HL-60/S4 treated with retinoic acid at 250 ng/mL for 4 days and 3 days (cell line): ENCODE results near the gene SPPL2B.
"Not testable (repeated sequence)": the region's sequence is repeated elsewhere in the genome, so short reads cannot be mapped to it uniquely, and the experiment has no call there.

Experiments used
- in situ Hi-C: fragments of 300-500 bp; cut with MboI; formaldehyde crosslinking; loops from 2 replicates; pipeline ENCODE4 v1.7.0; 2022; ENCODE audit warnings: low sequenced_read_pairs

The SPPL2B gene

GRCh38 chr19:2328401-2329148 is at the start of gene SPPL2B, which contains the start of gene LSM7:
Gene SPPL2B (plus strand): TSS chr19:2328684. CDS start chr19:2328710, 26 bp downstream.
Gene LSM7 (minus strand): TSS chr19:2328586. CDS start chr19:2328566, 20 bp downstream.
- in situ Hi-C loops: no loop called here

GRCh38 chr19:2280633-2281264 is 47.7 kb upstream of the SPPL2B start:
- in situ Hi-C loops: no loop called here

GRCh38 chr19:2281265-2282061 is 47.0 kb upstream of the SPPL2B start:
- in situ Hi-C loops: not testable (repeated sequence)

- in situ Hi-C loops: no loop called here
These were observed 46.2 kb upstream of the SPPL2B start, which contains the start of gene PEAK3 for GRCh38 chr19:2282062-2282861. Gene PEAK3 (minus strand): TSS chr19:2282175. CDS start chr19:2280931, 1,244 bp downstream.

GRCh38 chr19:2282862-2283237 is 45.6 kb upstream of the SPPL2B start:
- in situ Hi-C loops: no loop called here

- in situ Hi-C loops: no loop called here
These were observed 44.5 kb upstream of the SPPL2B start for GRCh38 chr19:2283835-2284507.

- in situ Hi-C loops: no loop called here
These were observed 41.9 kb upstream of the SPPL2B start for GRCh38 chr19:2286402-2287140.

GRCh38 chr19:2287585-2288337 is 40.7 kb upstream of the SPPL2B start:
- in situ Hi-C loops: no loop called here

- in situ Hi-C loops: no loop called here
These were observed 40.1 kb upstream of the SPPL2B start for GRCh38 chr19:2288338-2288817.

GRCh38 chr19:2288818-2289713 is 39.4 kb upstream of the SPPL2B start:
- in situ Hi-C loops: no loop called here

- in situ Hi-C loops: no loop called here
These were observed 38.6 kb upstream of the SPPL2B start for GRCh38 chr19:2289714-2290435.

- in situ Hi-C loops: no loop called here
These were observed 37.9 kb upstream of the SPPL2B start for GRCh38 chr19:2290441-2291184.

GRCh38 chr19:2291185-2291751 is 37.2 kb upstream of the SPPL2B start:
- in situ Hi-C loops: no loop called here

- in situ Hi-C loops: no loop called here
These were observed 33.7 kb upstream of the SPPL2B start for GRCh38 chr19:2294687-2295335.

- in situ Hi-C loops: no loop called here
These were observed 32.3 kb upstream of the SPPL2B start for GRCh38 chr19:2296141-2296540.
